Activated T-cell treated with anti-CD3 and anti-CD28 coated beads for 4 hours (primary cell): ENCODE measurements around the gene ZDHHC8.

Experiments
- DNase-seq: peaks from one replicate; pipeline ENCODE4 v3.0.0-alpha.2; 2020

The ZDHHC8 gene

GRCh38 chr22:20096574-20097420 is 34.8 kb upstream of the ZDHHC8 start:
- no peak for DNase-seq

- DNase-seq, result no peak
Measured at GRCh38 chr22:20099099-20099711, 32.4 kb upstream of the ZDHHC8 start.

GRCh38 chr22:20101638-20102037 is 30.0 kb upstream of the ZDHHC8 start:
- no peak for DNase-seq

- no peak for DNase-seq
Measured at GRCh38 chr22:20102203-20102780, 29.3 kb upstream of the ZDHHC8 start.

GRCh38 chr22:20105456-20106204 is 26.0 kb upstream of the ZDHHC8 start:
- no peak for DNase-seq

GRCh38 chr22:20106205-20106848 is 25.3 kb upstream of the ZDHHC8 start:
- no peak for DNase-seq

GRCh38 chr22:20106849-20107237 is 24.8 kb upstream of the ZDHHC8 start:
- DNase-seq, result no peak

- no peak for DNase-seq
Measured at GRCh38 chr22:20107471-20107901, 24.1 kb upstream of the ZDHHC8 start.

- no peak for DNase-seq
Measured at GRCh38 chr22:20107951-20108756, 23.4 kb upstream of the ZDHHC8 start.

GRCh38 chr22:20108757-20109230 is 22.8 kb upstream of the ZDHHC8 start:
- DNase-seq, result no peak

- DNase-seq, result no peak
Measured at GRCh38 chr22:20109411-20110358, 21.9 kb upstream of the ZDHHC8 start.

GRCh38 chr22:20110359-20110985 is 21.1 kb upstream of the ZDHHC8 start:
- no peak for DNase-seq

GRCh38 chr22:20111045-20111688 is 20.4 kb upstream of the ZDHHC8 start:
- DNase-seq, result no peak

- DNase-seq, result no peak
Measured at GRCh38 chr22:20111689-20112622, 19.6 kb upstream of the ZDHHC8 start.

- no peak for DNase-seq
Measured at GRCh38 chr22:20112623-20113511, 18.7 kb upstream of the ZDHHC8 start.

- no peak for DNase-seq
Measured at GRCh38 chr22:20113551-20114310, 17.9 kb upstream of the ZDHHC8 start.
